ENCODE data around the gene TBC1D4. TPM values are rescaled to one million over a fixed set of nuclear protein-coding genes. Genes with fewer than 3 reads are reported as not detected.

The TBC1D4 gene
- total and polyA plus RNA-seq, 9 of the 15 experiments (the other 6 are each of a cell fraction or from before 2014, with no cell fraction given) = 2.8 to 12.3 (median 7.0) TPM

DNA sequence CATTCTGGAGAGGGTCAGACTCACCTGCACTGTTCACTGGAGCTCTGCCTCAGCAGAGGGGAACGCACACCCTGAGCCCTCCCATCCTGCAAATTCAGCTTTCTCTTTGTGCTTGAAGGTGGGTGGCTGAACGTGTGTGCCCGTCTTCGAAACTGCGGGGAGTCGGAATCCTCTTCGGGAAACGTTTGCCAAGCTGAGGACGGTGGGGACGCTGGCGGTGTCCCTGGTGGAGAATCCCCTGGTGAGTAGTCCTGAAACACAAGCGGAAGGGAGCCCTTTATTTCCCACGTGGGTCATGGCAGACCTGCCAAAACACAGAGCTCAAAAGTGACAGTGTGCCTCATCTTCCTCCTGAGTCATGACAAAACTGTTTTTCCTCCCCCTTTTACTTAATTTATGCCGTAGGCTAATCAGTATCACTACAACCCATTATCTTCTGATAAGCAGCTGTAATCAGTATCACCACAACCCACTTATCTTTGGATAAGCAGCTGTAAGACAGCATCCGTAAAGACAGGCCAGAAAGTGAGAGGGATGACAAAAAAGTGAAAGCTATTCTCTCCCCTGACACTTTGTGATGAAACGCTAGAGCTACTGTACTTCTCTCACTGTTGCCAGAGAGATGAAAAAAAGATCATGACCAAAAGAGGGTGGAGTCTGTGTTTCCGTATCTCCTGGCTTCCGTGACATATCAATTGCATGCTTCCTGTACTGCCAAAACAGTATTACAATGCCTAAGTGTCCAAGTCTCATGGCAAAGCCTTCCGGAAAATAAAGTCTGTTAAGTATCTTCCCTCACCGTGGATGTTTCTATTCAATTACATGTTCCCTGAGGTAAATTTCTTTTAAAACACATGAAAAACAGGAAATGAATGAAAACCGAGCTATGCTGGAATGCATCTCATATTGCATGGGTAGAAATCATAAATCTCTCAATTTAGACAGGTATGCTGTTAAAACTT, 155.5 kb downstream of the TBC1D4 start (continued):
- TF ChIP-seq, protein P1, sequence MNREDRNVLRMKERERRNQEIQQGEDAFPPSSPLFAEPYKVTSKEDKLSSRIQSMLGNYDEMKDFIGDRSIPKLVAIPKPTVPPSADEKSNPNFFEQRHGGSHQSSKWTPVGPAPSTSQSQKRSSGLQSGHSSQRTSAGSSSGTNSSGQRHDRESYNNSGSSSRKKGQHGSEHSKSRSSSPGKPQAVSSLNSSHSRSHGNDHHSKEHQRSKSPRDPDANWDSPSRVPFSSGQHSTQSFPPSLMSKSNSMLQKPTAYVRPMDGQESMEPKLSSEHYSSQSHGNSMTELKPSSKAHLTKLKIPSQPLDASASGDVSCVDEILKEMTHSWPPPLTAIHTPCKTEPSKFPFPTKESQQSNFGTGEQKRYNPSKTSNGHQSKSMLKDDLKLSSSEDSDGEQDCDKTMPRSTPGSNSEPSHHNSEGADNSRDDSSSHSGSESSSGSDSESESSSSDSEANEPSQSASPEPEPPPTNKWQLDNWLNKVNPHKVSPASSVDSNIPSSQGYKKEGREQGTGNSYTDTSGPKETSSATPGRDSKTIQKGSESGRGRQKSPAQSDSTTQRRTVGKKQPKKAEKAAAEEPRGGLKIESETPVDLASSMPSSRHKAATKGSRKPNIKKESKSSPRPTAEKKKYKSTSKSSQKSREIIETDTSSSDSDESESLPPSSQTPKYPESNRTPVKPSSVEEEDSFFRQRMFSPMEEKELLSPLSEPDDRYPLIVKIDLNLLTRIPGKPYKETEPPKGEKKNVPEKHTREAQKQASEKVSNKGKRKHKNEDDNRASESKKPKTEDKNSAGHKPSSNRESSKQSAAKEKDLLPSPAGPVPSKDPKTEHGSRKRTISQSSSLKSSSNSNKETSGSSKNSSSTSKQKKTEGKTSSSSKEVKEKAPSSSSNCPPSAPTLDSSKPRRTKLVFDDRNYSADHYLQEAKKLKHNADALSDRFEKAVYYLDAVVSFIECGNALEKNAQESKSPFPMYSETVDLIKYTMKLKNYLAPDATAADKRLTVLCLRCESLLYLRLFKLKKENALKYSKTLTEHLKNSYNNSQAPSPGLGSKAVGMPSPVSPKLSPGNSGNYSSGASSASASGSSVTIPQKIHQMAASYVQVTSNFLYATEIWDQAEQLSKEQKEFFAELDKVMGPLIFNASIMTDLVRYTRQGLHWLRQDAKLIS (CRISPR knock-in tag; IDR thresholded peaks at IDR 0.05) = no peak
- TF ChIP-seq SOX6 (IDR thresholded peaks at IDR 0.05) = peak; percentile 92
- TF ChIP-seq ZNF699 (CRISPR knock-in tag; IDR thresholded peaks at IDR 0.05; ENCODE audit: insufficient replicate concordance) = no peak
- TF ChIP-seq MYC (IDR thresholded peaks at IDR 0.05; ENCODE audit: low read depth, low read length) = peak; percentile 36; the same call in 1 of the 2 replicates
- no peak for TF ChIP-seq MYC (CRISPR knock-in tag; IDR thresholded peaks at IDR 0.05; ENCODE audit: borderline replicate concordance, low read depth)
- TF ChIP-seq HDAC3 (IDR thresholded peaks at IDR 0.05; ENCODE audit: borderline replicate concordance, partially characterized antibody) = peak; percentile 42
- TF ChIP-seq PHF21A (IDR thresholded peaks at IDR 0.05; ENCODE audit: borderline replicate concordance, low read depth) = no peak
- TF ChIP-seq FOSL1 (tag; conservative IDR thresholded peaks at IDR 0.05) = peak; percentile 57
- TF ChIP-seq, protein P2, sequence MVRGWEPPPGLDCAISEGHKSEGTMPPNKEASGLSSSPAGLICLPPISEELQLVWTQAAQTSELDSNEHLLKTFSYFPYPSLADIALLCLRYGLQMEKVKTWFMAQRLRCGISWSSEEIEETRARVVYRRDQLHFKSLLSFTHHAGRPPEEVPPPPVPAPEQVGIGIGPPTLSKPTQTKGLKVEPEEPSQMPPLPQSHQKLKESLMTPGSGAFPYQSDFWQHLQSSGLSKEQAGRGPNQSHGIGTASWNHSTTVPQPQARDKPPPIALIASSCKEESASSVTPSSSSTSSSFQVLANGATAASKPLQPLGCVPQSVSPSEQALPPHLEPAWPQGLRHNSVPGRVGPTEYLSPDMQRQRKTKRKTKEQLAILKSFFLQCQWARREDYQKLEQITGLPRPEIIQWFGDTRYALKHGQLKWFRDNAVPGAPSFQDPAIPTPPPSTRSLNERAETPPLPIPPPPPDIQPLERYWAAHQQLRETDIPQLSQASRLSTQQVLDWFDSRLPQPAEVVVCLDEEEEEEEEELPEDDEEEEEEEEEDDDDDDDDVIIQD (CRISPR knock-in tag; IDR thresholded peaks at IDR 0.05) = no peak
- TF ChIP-seq, protein P3, sequence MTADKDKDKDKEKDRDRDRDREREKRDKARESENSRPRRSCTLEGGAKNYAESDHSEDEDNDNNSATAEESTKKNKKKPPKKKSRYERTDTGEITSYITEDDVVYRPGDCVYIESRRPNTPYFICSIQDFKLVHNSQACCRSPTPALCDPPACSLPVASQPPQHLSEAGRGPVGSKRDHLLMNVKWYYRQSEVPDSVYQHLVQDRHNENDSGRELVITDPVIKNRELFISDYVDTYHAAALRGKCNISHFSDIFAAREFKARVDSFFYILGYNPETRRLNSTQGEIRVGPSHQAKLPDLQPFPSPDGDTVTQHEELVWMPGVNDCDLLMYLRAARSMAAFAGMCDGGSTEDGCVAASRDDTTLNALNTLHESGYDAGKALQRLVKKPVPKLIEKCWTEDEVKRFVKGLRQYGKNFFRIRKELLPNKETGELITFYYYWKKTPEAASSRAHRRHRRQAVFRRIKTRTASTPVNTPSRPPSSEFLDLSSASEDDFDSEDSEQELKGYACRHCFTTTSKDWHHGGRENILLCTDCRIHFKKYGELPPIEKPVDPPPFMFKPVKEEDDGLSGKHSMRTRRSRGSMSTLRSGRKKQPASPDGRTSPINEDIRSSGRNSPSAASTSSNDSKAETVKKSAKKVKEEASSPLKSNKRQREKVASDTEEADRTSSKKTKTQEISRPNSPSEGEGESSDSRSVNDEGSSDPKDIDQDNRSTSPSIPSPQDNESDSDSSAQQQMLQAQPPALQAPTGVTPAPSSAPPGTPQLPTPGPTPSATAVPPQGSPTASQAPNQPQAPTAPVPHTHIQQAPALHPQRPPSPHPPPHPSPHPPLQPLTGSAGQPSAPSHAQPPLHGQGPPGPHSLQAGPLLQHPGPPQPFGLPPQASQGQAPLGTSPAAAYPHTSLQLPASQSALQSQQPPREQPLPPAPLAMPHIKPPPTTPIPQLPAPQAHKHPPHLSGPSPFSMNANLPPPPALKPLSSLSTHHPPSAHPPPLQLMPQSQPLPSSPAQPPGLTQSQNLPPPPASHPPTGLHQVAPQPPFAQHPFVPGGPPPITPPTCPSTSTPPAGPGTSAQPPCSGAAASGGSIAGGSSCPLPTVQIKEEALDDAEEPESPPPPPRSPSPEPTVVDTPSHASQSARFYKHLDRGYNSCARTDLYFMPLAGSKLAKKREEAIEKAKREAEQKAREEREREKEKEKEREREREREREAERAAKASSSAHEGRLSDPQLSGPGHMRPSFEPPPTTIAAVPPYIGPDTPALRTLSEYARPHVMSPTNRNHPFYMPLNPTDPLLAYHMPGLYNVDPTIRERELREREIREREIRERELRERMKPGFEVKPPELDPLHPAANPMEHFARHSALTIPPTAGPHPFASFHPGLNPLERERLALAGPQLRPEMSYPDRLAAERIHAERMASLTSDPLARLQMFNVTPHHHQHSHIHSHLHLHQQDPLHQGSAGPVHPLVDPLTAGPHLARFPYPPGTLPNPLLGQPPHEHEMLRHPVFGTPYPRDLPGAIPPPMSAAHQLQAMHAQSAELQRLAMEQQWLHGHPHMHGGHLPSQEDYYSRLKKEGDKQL (CRISPR knock-in tag; IDR thresholded peaks at IDR 0.05; ENCODE audit: borderline replicate concordance) = no peak
- peak; percentile 77 for TF ChIP-seq SMARCA4 (IDR thresholded peaks at IDR 0.05)
- no peak for TF ChIP-seq ILK (tag; IDR thresholded peaks at IDR 0.05; ENCODE audit: borderline replicate concordance, low read depth)
- TF ChIP-seq CBX3 (IDR thresholded peaks at IDR 0.05; ENCODE audit: borderline replicate concordance in 1 of 2, low read length in 2 of 2) = no peak
- TF ChIP-seq ZNF384 (IDR thresholded peaks at IDR 0.05; ENCODE audit: low read depth, low read length) = no peak
- TF ChIP-seq KAT2B (IDR thresholded peaks at IDR 0.05; ENCODE audit: low read depth, low read length) = no peak
- no peak for TF ChIP-seq RFX5 (IDR thresholded peaks at IDR 0.05; ENCODE audit: low read depth, low read length)

Data from K562 (cell line).